Neural cell (in vitro differentiated cells): ENCODE measurements around the gene RNF213. TPM values are rescaled to one million over a fixed set of nuclear protein-coding genes. Genes with fewer than 3 reads are reported as not detected.
"Not testable (repeated sequence)": the region's sequence is repeated elsewhere in the genome, so short reads cannot be mapped to it uniquely, and the experiment has no call there.

Experiments used
- H2AFZ ChIP-seq: fragments of 200-600, 300-800 bp; sonication (generic), shearing (Covaris generic); 2 replicates; pipeline ENCODE4 v1.6.0; 2014; ENCODE audit warnings: low read depth, mild to moderate bottlenecking, antibody characterized with exemption, low read length, moderate library complexity
- H3F3A ChIP-seq: fragments of 200-600 bp; shearing (Covaris generic); 2 replicates; pipeline ENCODE4 v1.6.1; 2016; ENCODE audit warnings: mild to moderate bottlenecking, moderate library complexity, mixed read lengths, antibody characterized with exemption, low read length; ENCODE audit not compliant: insufficient read depth, poor library complexity, severe bottlenecking
- H3K27ac ChIP-seq: fragments of 200-600, 300-800 bp; sonication (generic), shearing (Covaris generic); 2 replicates; pipeline ENCODE4 v1.5.1; 2014; ENCODE audit warnings: mild to moderate bottlenecking, low read length, moderate library complexity
- H3K27me3 ChIP-seq: fragments of 300-800, 200-600 bp; sonication (generic), shearing (Covaris generic); 2 replicates; pipeline ENCODE4 v1.6.0; 2014; ENCODE audit warnings: mild to moderate bottlenecking, low read depth, low read length, moderate library complexity; ENCODE audit not compliant: insufficient read depth
- H3K36me3 ChIP-seq: fragments of 300-800, 200-600 bp; sonication (generic), shearing (Covaris generic); 2 replicates; pipeline ENCODE4 v1.5.1; 2014; ENCODE audit warnings: mild to moderate bottlenecking, antibody characterized with exemption, low read length, moderate library complexity; ENCODE audit not compliant: insufficient read depth
- H3K4me2 ChIP-seq: fragments of 300-800, 200-600 bp; sonication (generic), shearing (Covaris generic); 2 replicates; pipeline ENCODE4 v1.6.0; 2014; ENCODE audit warnings: mild to moderate bottlenecking, low read length
- H3K4me3 ChIP-seq: fragments of 300-800, 200-600 bp; sonication (generic), shearing (Covaris generic); 2 replicates; pipeline ENCODE4 v1.5.1; 2014; ENCODE audit warnings: mild to moderate bottlenecking, low read length, moderate library complexity
- H3K79me2 ChIP-seq: fragments of 200-600 bp; shearing (Covaris generic); replicated peaks from 2 replicates; pipeline ENCODE4 v1.6.0; 2014; ENCODE audit warnings: mild to moderate bottlenecking, low read length, moderate library complexity; ENCODE audit not compliant: insufficient read depth
- H3K9ac ChIP-seq: fragments of 300-800, 200-600 bp; sonication (generic), shearing (Covaris generic); 2 replicates; pipeline ENCODE4 v1.6.1; 2016; ENCODE audit warnings: mild to moderate bottlenecking, low read length, mixed read lengths
- H3K9me2 ChIP-seq: fragments of 200-600 bp; shearing (Covaris generic); 2 replicates; pipeline ENCODE4 v1.6.1; 2016; ENCODE audit warnings: mild to moderate bottlenecking, low read length, mixed read lengths; ENCODE audit not compliant: insufficient read depth
- H3K9me3 ChIP-seq: fragments of 200-600, 300-800 bp; sonication (generic), shearing (Covaris generic); 2 replicates; pipeline ENCODE4 v1.6.1; 2016; ENCODE audit warnings: mild to moderate bottlenecking, mixed run types, low read length, moderate library complexity, mixed read lengths
- H4K20me1 ChIP-seq: fragments of 200-600 bp; shearing (Covaris generic); 2 replicates; pipeline ENCODE4 v1.6.1; 2016; ENCODE audit warnings: mild to moderate bottlenecking, mixed run types; ENCODE audit not compliant: insufficient read depth
- CTCF ChIP-seq: fragments of 450-650 bp; IDR thresholded peaks from 2 replicates; pipeline ENCODE4 v1.5.1; 2014; ENCODE audit warnings: antibody characterized with exemption, mild to moderate bottlenecking, moderate library complexity; ENCODE audit not compliant: poor library complexity, severe bottlenecking
- EP300 ChIP-seq: fragments of 450-650 bp; conservative IDR thresholded peaks from 2 replicates; pipeline ENCODE4 v1.6.1; 2014; ENCODE audit warnings: antibody characterized with exemption, mild to moderate bottlenecking, moderate library complexity; ENCODE audit not compliant: poor library complexity, severe bottlenecking
- EZH2 ChIP-seq: fragments of 200-600, 300-800 bp; shearing (Covaris generic), sonication (generic); IDR thresholded peaks from 2 replicates; pipeline ENCODE4 v1.6.1; 2014; ENCODE audit warnings: antibody characterized with exemption, low read length, borderline replicate concordance, mild to moderate bottlenecking; ENCODE audit not compliant: insufficient read depth, poor library complexity, severe bottlenecking
- MXI1 ChIP-seq: fragments of 450-650 bp; conservative IDR thresholded peaks from 2 replicates; pipeline ENCODE4 v1.6.1; 2014; ENCODE audit warnings: antibody characterized with exemption, mild to moderate bottlenecking; ENCODE audit not compliant: poor library complexity, severe bottlenecking
- POLR2AphosphoS5 ChIP-seq: IDR thresholded peaks from 2 replicates; pipeline ENCODE4 v1.6.1; 2012
- RAD21 ChIP-seq: fragments of 450-650 bp; conservative IDR thresholded peaks from 2 replicates; pipeline ENCODE4 v1.6.1; 2014; ENCODE audit warnings: antibody characterized with exemption, mild to moderate bottlenecking, moderate library complexity
- REST ChIP-seq: IDR thresholded peaks from 2 replicates; pipeline ENCODE4 v1.6.1; 2012; ENCODE audit warnings: borderline replicate concordance
- SMC3 ChIP-seq: fragments of 450-650 bp; conservative IDR thresholded peaks from 2 replicates; pipeline ENCODE4 v1.6.1; 2014; ENCODE audit warnings: antibody characterized with exemption, mild to moderate bottlenecking, moderate library complexity; ENCODE audit not compliant: poor library complexity
- TAF1 ChIP-seq: IDR thresholded peaks from 2 replicates; pipeline ENCODE4 v1.6.1; 2012; ENCODE audit warnings: low read depth
- polyA plus RNA-seq: library from polyadenylated mRNA; depleted of rRNA; stranded (reverse); fragments of >200 nt; gene quantifications from 2 replicates; pipeline ENCODE4 v1.2.3, GENCODE V29; 2014

The RNF213 gene
- polyA plus RNA-seq, 1 donor from 2014 or later: 1.5 TPM

GRCh38 chr17:80312621-80313135 lies 52.0 kb downstream of the RNF213 start:
- H3K4me3 ChIP-seq: no peak overlapping the region
- no peak overlapping the region for H2AFZ ChIP-seq
- H3K27me3 ChIP-seq: no peaks in the 10 kb centered on the region
- H3K4me2 ChIP-seq: no peak overlapping the region
- no peaks in the 10 kb centered on the region for H3F3A ChIP-seq
- no peaks in the 10 kb centered on the region for H3K79me2 ChIP-seq
- H3K9ac ChIP-seq: no peak overlapping the region
- no peaks in the 10 kb centered on the region for H3K9me2 ChIP-seq
- no peaks in the 10 kb centered on the region for H3K36me3 ChIP-seq
- TF ChIP-seq MXI1 (no peak), EZH2 (no peak), EP300 (no peak), POLR2AphosphoS5 (no peak), REST (no peak), RAD21 (no peak), SMC3 (no peak), TAF1 (no peak), CTCF (no peak)
- no peak overlapping the region for H3K27ac ChIP-seq
- H4K20me1 ChIP-seq: no peaks in the 10 kb centered on the region
- H3K9me3 ChIP-seq: no peaks in the 10 kb centered on the region

GRCh38 chr17:80313160-80313829 lies 52.6 kb downstream of the RNF213 start:
- H3K36me3 ChIP-seq: no peaks in the 10 kb centered on the region
- H4K20me1 ChIP-seq: no peaks in the 10 kb centered on the region
- H3K27ac ChIP-seq: no peak overlapping the region
- no peak overlapping the region for H3K4me3 ChIP-seq
- no peak overlapping the region for H3K9ac ChIP-seq
- H3K4me2 ChIP-seq: no peak overlapping the region
- H3K27me3 ChIP-seq: no peaks in the 10 kb centered on the region
- no peak overlapping the region for H2AFZ ChIP-seq
- no peaks in the 10 kb centered on the region for H3F3A ChIP-seq
- H3K9me2 ChIP-seq: no peaks in the 10 kb centered on the region
- no peaks in the 10 kb centered on the region for H3K9me3 ChIP-seq
- H3K79me2 ChIP-seq: no peaks in the 10 kb centered on the region
- no peak for TF ChIP-seq SMC3
- no peak for TF ChIP-seq MXI1
- no peak for TF ChIP-seq TAF1
- no peak for TF ChIP-seq EZH2
- TF ChIP-seq REST: no peak
- TF ChIP-seq EP300: no peak
- TF ChIP-seq RAD21: no peak
- no peak for TF ChIP-seq CTCF
- TF ChIP-seq POLR2AphosphoS5: no peak

GRCh38 chr17:80313946-80314345 lies 53.3 kb downstream of the RNF213 start:
- not testable (repeated sequence) for H3K36me3 ChIP-seq, H3K4me2 ChIP-seq, H3K9ac ChIP-seq, H3K27me3 ChIP-seq, H3K9me2 ChIP-seq, H3F3A ChIP-seq, H3K27ac ChIP-seq, H4K20me1 ChIP-seq, H2AFZ ChIP-seq, H3K4me3 ChIP-seq, H3K79me2 ChIP-seq, H3K9me3 ChIP-seq
